Osteoblast (primary cell): Measurements from ENCODE around the gene MGP. TPM values are rescaled to one million over a fixed set of nuclear protein-coding genes. Genes with fewer than 3 reads are reported as not detected.

Source experiments
- DNase-seq: peaks from one replicate; pipeline ENCODE4 v3.0.0; 2011; ENCODE audit warnings: low spot score, mixed read lengths; ENCODE audit not compliant: insufficient read length; ENCODE audit errors: missing footprints
- H2AFZ ChIP-seq: 2 replicates; pipeline ENCODE4 v1.6.0; 2011; ENCODE audit warnings: mild to moderate bottlenecking, low read length
- H3K27ac ChIP-seq: 2 replicates; pipeline ENCODE4 v1.5.1; 2011; ENCODE audit warnings: mild to moderate bottlenecking, low read depth, low read length, moderate library complexity
- H3K27me3 ChIP-seq: 2 replicates; pipeline ENCODE4 v1.6.0; 2012; ENCODE audit warnings: mild to moderate bottlenecking, control low read depth, inconsistent platforms, low read length, moderate library complexity; ENCODE audit not compliant: insufficient read depth
- H3K36me3 ChIP-seq: 2 replicates; pipeline ENCODE4 v1.5.1; 2011; ENCODE audit warnings: mild to moderate bottlenecking, low read length, control low read depth, moderate library complexity; ENCODE audit not compliant: insufficient read depth
- H3K4me1 ChIP-seq: 2 replicates; pipeline ENCODE4 v1.5.1; 2011; ENCODE audit warnings: mild to moderate bottlenecking, low read length, control low read depth, moderate library complexity; ENCODE audit not compliant: insufficient read depth
- H3K4me2 ChIP-seq: 2 replicates; pipeline ENCODE4 v1.6.0; 2011; ENCODE audit warnings: mild to moderate bottlenecking, low read length; ENCODE audit not compliant: insufficient read depth
- H3K4me3 ChIP-seq: fragments of 200-600 bp; sonication (generic); 3 replicates; pipeline ENCODE4 v1.5.1; 2012; ENCODE audit warnings: mild to moderate bottlenecking, low read length, inconsistent platforms; ENCODE audit not compliant: insufficient read depth
- H3K79me2 ChIP-seq: 2 replicates; pipeline ENCODE4 v1.6.0; 2012; ENCODE audit warnings: mild to moderate bottlenecking, low read length, control low read depth, inconsistent platforms; ENCODE audit not compliant: insufficient read depth
- H3K9me3 ChIP-seq: 2 replicates; pipeline ENCODE4 v1.5.1; 2011; ENCODE audit warnings: low read depth, low read length, control low read depth
- H4K20me1 ChIP-seq: 2 replicates; pipeline ENCODE4 v1.6.0; 2012; ENCODE audit warnings: mild to moderate bottlenecking, low read length, control low read depth; ENCODE audit not compliant: insufficient read depth
- total RNA-seq: library from RNA; depleted of rRNA; stranded (reverse); fragments of >200 nt; gene quantifications from 2 replicates; pipeline ENCODE4 v1.2.3, GENCODE V29; 2012
- TF ChIP-seq, protein P1 (sequence below): IDR thresholded peaks from 2 replicates; pipeline ENCODE4 v1.5.1; 2011; ENCODE audit warnings: mild to moderate bottlenecking, low read depth, low read length, moderate library complexity; ENCODE audit errors: extremely low read depth

The MGP gene
- total RNA-seq, 1 donor = 8.0 TPM

DNA sequence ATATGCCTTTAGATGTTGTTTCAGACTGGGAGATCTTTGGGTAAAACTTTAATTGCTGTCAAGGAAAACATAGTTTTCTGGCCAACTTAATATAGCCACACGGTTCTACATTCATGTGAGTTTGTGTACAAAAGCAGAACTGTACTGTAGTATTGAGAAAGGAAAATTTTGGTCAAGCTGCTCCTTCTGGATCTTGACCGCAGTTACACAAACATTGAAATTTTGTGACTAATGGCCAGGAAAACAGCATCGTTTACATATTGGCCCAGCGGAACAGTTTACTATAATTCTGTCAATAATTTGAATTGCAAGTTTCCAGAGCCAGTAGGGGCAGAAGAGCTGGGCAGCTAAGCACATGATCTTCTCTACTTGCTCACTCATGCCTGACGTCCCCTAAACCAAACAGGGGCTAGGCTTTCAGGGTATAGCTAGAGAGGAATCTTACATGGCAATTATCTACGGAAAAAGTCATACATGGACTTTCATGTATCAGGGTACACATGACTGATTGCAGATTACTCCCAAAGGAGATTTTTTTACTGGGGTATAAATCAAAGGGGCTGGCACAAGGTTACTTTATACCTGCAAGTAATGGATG lies 31.0 kb downstream of the MGP start:
- Histone ChIP-seq H2AFZ (peak overlapping the region; percentile 29), H3K36me3 (no peaks in the 10 kb centered on the region), H3K4me2 (peak overlapping the region; percentile 16)

DNA sequence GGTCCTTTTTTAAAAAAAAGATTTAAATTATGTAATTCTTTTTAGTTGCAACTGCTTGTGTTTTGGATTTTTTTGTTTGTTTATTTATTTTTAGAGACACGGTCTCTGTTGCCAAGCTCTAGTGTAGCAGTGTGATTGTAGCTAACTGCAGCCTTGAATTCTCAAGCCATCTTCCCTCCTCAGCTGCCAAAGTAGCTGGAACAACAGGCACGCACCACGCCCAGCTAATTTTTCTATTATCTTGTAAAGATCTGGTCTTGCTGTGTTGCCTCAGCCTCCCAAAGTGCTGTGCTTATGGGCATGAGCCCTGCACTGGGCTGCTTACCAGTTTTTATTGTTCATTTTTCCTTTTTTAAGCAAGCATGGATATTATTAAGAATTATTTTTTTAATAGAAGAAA lies 31.7 kb downstream of the MGP start:
- TF ChIP-seq, protein P1, sequence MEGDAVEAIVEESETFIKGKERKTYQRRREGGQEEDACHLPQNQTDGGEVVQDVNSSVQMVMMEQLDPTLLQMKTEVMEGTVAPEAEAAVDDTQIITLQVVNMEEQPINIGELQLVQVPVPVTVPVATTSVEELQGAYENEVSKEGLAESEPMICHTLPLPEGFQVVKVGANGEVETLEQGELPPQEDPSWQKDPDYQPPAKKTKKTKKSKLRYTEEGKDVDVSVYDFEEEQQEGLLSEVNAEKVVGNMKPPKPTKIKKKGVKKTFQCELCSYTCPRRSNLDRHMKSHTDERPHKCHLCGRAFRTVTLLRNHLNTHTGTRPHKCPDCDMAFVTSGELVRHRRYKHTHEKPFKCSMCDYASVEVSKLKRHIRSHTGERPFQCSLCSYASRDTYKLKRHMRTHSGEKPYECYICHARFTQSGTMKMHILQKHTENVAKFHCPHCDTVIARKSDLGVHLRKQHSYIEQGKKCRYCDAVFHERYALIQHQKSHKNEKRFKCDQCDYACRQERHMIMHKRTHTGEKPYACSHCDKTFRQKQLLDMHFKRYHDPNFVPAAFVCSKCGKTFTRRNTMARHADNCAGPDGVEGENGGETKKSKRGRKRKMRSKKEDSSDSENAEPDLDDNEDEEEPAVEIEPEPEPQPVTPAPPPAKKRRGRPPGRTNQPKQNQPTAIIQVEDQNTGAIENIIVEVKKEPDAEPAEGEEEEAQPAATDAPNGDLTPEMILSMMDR = no peak
- no peaks in the 10 kb centered on the region for H3K36me3 ChIP-seq
- no peaks in the 10 kb centered on the region for H4K20me1 ChIP-seq
- H3K4me1 ChIP-seq = peaks cover 11% of the 10 kb centered on the region
- no peak overlapping the region for H3K27ac ChIP-seq
- H3K4me3 ChIP-seq = no peak overlapping the region
- no peaks in the 10 kb centered on the region for H3K9me3 ChIP-seq
- H3K27me3 ChIP-seq = no peaks in the 10 kb centered on the region
- no peak overlapping the region for H2AFZ ChIP-seq
- no peak overlapping the region for H3K4me2 ChIP-seq
- no peaks in the 10 kb centered on the region for H3K79me2 ChIP-seq
- DNase-seq = no peak

More for the DNA sequence above, 31.0 kb downstream of the MGP start:
- no peak overlapping the region for H3K4me3 ChIP-seq
- H3K27ac ChIP-seq = no peak overlapping the region
- no peaks in the 10 kb centered on the region for H4K20me1 ChIP-seq
- H3K27me3 ChIP-seq = no peaks in the 10 kb centered on the region
- H3K79me2 ChIP-seq = no peaks in the 10 kb centered on the region
- H3K9me3 ChIP-seq = no peaks in the 10 kb centered on the region
- DNase-seq = peak; percentile 47
- H3K4me1 ChIP-seq = peaks cover 6% of the 10 kb centered on the region
- TF ChIP-seq, protein P1 = no peak

DNA sequence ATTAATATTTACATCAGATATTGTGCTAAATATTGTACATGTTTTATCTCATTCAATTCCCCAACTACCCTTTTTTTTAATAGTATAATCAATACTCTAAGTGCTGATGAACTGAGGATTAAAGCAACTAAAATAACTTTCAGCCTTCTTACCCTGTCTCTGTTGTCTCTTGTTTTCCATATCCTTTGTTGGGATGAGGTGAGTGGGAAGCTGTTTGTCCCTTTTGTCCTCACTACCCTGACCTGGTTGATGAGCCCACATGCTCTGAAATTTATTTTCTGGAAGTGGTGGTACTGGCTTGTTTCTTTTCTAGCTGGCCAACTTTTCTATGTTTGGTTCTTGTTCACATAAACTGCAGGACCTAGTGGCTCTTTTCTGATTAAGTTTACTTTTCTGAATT lies 32.8 kb downstream of the MGP start:
- no peaks in the 10 kb centered on the region for H3K36me3 ChIP-seq
- no peak overlapping the region for H2AFZ ChIP-seq
- no peaks in the 10 kb centered on the region for H3K9me3 ChIP-seq
- H3K27me3 ChIP-seq = no peaks in the 10 kb centered on the region
- TF ChIP-seq, protein P1 = no peak
- no peak overlapping the region for H3K27ac ChIP-seq
- H4K20me1 ChIP-seq = no peaks in the 10 kb centered on the region
- no peak overlapping the region for H3K4me2 ChIP-seq
- peaks cover 11% of the 10 kb centered on the region for H3K4me1 ChIP-seq
- no peaks in the 10 kb centered on the region for H3K79me2 ChIP-seq
- H3K4me3 ChIP-seq = no peak overlapping the region
- no peak for DNase-seq

DNA sequence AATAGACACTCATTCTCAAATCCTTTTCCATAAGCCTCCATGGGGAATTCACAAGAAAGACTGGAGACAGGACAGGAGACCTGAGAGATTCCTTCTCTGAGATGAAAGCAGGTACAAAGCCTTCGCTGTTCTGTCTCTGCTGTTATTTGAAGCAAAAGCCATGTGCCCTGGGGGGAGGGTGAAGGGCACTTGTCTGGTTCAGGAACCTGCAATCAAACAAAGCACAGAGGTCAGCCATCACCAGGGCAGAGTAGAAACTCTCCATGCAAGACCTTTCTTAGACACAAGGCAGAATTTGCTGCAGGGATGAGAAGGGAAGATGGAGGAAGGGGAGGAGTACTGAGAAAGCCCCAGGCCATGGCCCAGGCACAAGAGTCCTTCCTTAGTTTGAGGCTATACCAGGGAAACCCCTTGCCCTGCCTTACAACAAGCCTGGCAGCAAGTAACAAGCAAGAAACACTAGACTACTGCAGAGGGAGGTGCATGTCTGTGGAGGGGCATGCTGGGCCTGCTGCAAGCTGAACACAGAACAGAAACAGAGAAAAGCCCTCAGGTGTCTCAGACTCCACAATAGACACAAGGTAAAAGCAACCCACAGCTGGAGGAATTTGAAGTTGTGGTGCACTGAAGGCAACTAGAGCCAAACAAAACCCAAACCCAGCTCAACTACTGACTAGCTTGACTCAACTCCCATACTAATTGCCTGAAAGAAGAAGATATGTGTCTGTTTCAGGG lies 34.6 kb downstream of the MGP start:
- Histone ChIP-seq H3K4me2 (no peak overlapping the region), H3K27me3 (no peaks in the 10 kb centered on the region), H4K20me1 (no peaks in the 10 kb centered on the region), H3K27ac (no peak overlapping the region), H3K4me1 (peaks cover 11% of the 10 kb centered on the region), H3K9me3 (no peaks in the 10 kb centered on the region), H3K36me3 (no peaks in the 10 kb centered on the region), H2AFZ (no peak overlapping the region), H3K4me3 (no peak overlapping the region), H3K79me2 (no peaks in the 10 kb centered on the region)
- no peak for DNase-seq
- TF ChIP-seq, protein P1 = no peak
